Activated naive CD8-positive, alpha-beta T cell treated with anti-CD3 and anti-CD28 coated beads, Interleukin-2, amount 50 U/mL, for 16 hours (primary cell): ENCODE data around the gene CCT6B.

Experiments used
- DNase-seq: peaks from one replicate; pipeline ENCODE4 v3.0.0-alpha.2; 2020; ENCODE audit warnings: low read depth, low spot score

The CCT6B gene

DNA sequence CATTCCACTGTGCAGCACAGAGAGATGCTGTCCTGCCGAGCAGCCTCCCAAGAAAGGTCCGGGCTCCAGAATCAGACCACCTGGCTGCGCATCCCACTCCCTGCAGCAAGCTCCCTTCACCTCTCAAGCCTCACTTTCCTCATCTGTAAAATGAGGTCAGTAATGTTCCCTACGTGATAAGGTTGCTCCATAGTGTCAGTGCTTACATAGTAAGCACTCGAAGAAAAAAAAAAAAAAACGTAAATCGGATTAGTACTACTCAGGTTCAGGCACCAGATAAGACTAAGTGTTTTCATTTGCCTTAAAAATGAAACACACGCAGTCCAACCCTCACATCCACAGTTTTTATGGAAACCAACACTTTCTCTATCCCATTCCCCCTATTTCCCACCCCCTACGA is 76.7 kb downstream of the CCT6B start:
- no peak for DNase-seq

DNA sequence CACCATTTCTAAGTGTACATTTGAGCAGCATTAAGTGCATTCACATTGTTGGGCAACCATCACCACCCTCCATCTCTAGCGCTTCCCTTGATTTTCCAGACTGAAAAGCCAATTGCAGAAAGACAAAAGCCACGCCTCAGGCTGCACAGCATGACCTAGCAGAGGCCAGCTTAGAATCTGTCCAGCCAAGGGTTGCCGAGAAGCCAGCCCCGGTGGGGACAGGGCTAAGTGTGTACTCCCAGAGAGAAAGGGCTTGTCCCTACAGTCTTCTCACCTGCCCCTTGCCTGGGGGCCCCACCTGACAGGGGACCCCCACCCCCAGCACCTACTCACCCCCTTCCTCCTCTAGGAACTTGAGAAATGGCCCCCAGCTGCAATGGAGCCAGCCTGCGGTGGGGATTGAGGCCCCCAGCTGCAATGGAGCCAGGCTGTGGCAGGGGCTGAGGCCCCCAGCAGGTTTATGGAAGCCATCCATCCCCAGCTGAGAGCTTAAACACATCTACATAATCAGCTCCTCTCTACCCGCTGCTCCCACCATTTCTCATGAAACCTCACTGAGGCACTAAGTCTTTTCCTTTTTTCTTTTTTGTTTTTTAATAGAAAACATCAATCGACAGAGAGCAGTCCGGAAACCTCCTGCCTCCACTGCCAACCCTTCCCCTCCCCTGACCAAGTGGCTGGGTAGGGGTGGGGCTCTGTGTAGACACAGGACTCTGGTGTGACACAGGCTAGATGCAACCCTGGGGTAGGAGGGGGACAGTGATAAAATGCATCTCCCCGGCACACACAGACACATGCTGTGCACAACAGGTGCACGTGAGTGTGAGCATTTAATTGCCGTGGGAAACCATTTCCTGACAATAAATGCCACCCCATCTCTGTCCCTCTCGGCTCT is 77.9 kb downstream of the CCT6B start:
- DNase-seq, result no peak

GRCh38 chr17:34879146-34879545 is 82.1 kb downstream of the CCT6B start:
- DNase-seq, result no peak
